Measurements from ENCODE around the gene CCDC134. TPM values are rescaled to one million over a fixed set of nuclear protein-coding genes. Genes with fewer than 3 reads are reported as not detected.

The CCDC134 gene
- polyA plus RNA-seq, 4 donors, result 2.2 to 7.6 (median 3.7) TPM

- Histone ChIP-seq H3K27me3 (ENCODE audit: control insufficient read depth in 3 of 3, insufficient read depth in 3 of 3, low read length in 3 of 3) (no peaks in the 10 kb centered on the region), H3K9me3 (ENCODE audit: control insufficient read depth in 2 of 2, insufficient read depth in 1 of 2, low read depth in 1 of 2, low read length in 1 of 2) (no peaks in the 10 kb centered on the region), H3K36me3 (ENCODE audit: control insufficient read depth in 3 of 3, insufficient read depth in 2 of 3, low read depth in 1 of 3, low read length in 3 of 3) (peaks cover 2 to 63% (median 3%) of the 10 kb centered on the region in 3 donors), H3K4me3 (ENCODE audit: low read depth in 1 of 3, low read length in 3 of 3) (no peak overlapping the region), H3K4me1 (ENCODE audit: control insufficient read depth in 3 of 3, insufficient read depth in 2 of 3, low read depth in 1 of 3, low read length in 2 of 3) (no peaks in the 10 kb centered on the region), H3K27ac (ENCODE audit: low read depth in 1 of 3, low read length in 2 of 3) (no peak overlapping the region)
- 96 to 97% (median 97%) methylated on average over 9 of the region's 9 CpGs for WGBS, 3 donors
- DNase-seq (no peak), FAIRE-seq (no peak)
Observed at GRCh38 chr22:41813726-41814410, 13.4 kb downstream of the CCDC134 start.

- FAIRE-seq, result no peak
- H3K9me3 ChIP-seq (ENCODE audit: control insufficient read depth in 2 of 2, insufficient read depth in 1 of 2, low read depth in 1 of 2, low read length in 1 of 2), result no peaks in the 10 kb centered on the region
- no peaks in the 10 kb centered on the region for H3K4me1 ChIP-seq (ENCODE audit: control insufficient read depth in 3 of 3, insufficient read depth in 2 of 3, low read depth in 1 of 3, low read length in 2 of 3)
- peaks cover 2 to 60% (median 3%) of the 10 kb centered on the region in 3 donors for H3K36me3 ChIP-seq (ENCODE audit: control insufficient read depth in 3 of 3, insufficient read depth in 2 of 3, low read depth in 1 of 3, low read length in 3 of 3)
- 91 to 94% (median 92%) methylated on average over 3 of the region's 3 CpGs for WGBS, 3 donors
- no peaks in the 10 kb centered on the region for H3K27me3 ChIP-seq (ENCODE audit: control insufficient read depth in 3 of 3, insufficient read depth in 3 of 3, low read length in 3 of 3)
- no peak for DNase-seq
- H3K27ac ChIP-seq (ENCODE audit: low read depth in 1 of 3, low read length in 2 of 3), result no peak overlapping the region
- H3K4me3 ChIP-seq (ENCODE audit: low read depth in 1 of 3, low read length in 3 of 3), result no peak overlapping the region
Observed at GRCh38 chr22:41815716-41816115, 15.2 kb downstream of the CCDC134 start.

- H3K4me1 ChIP-seq (ENCODE audit: control insufficient read depth in 3 of 3, insufficient read depth in 2 of 3, low read depth in 1 of 3, low read length in 2 of 3), result no peaks in the 10 kb centered on the region
- H3K27me3 ChIP-seq (ENCODE audit: control insufficient read depth in 3 of 3, insufficient read depth in 3 of 3, low read length in 3 of 3), result no peaks in the 10 kb centered on the region
- H3K27ac ChIP-seq (ENCODE audit: low read depth in 1 of 3, low read length in 2 of 3), result no peak overlapping the region
- no peaks in the 10 kb centered on the region for H3K9me3 ChIP-seq (ENCODE audit: control insufficient read depth in 2 of 2, insufficient read depth in 1 of 2, low read depth in 1 of 2, low read length in 1 of 2)
- WGBS, 3 donors, result 91 to 97% (median 95%) methylated on average over 1 of the region's 1 CpG
- FAIRE-seq, result no peak
- no peak overlapping the region for H3K4me3 ChIP-seq (ENCODE audit: low read depth in 1 of 3, low read length in 3 of 3)
- peaks cover 2 to 58% (median 3%) of the 10 kb centered on the region in 3 donors for H3K36me3 ChIP-seq (ENCODE audit: control insufficient read depth in 3 of 3, insufficient read depth in 2 of 3, low read depth in 1 of 3, low read length in 3 of 3)
- no peak for DNase-seq
Observed at GRCh38 chr22:41816241-41816640, 15.8 kb downstream of the CCDC134 start.

- Histone ChIP-seq H3K4me1 (ENCODE audit: control insufficient read depth in 3 of 3, insufficient read depth in 2 of 3, low read depth in 1 of 3, low read length in 2 of 3) (no peaks in the 10 kb centered on the region), H3K36me3 (ENCODE audit: control insufficient read depth in 3 of 3, insufficient read depth in 2 of 3, low read depth in 1 of 3, low read length in 3 of 3) (peaks cover 0 to 58% (median 3%) of the 10 kb centered on the region in 3 donors), H3K4me3 (ENCODE audit: low read depth in 1 of 3, low read length in 3 of 3) (no peak overlapping the region), H3K27ac (ENCODE audit: low read depth in 1 of 3, low read length in 2 of 3) (no peak overlapping the region), H3K9me3 (ENCODE audit: control insufficient read depth in 2 of 2, insufficient read depth in 1 of 2, low read depth in 1 of 2, low read length in 1 of 2) (no peaks in the 10 kb centered on the region), H3K27me3 (ENCODE audit: control insufficient read depth in 3 of 3, insufficient read depth in 3 of 3, low read length in 3 of 3) (no peaks in the 10 kb centered on the region)
- no peak for FAIRE-seq
- no peak for DNase-seq
- WGBS, 3 donors, result 91 to 100% (median 93%) methylated on average over 2 of the region's 2 CpGs
Observed at GRCh38 chr22:41816871-41817270, 16.4 kb downstream of the CCDC134 start.

DNA sequence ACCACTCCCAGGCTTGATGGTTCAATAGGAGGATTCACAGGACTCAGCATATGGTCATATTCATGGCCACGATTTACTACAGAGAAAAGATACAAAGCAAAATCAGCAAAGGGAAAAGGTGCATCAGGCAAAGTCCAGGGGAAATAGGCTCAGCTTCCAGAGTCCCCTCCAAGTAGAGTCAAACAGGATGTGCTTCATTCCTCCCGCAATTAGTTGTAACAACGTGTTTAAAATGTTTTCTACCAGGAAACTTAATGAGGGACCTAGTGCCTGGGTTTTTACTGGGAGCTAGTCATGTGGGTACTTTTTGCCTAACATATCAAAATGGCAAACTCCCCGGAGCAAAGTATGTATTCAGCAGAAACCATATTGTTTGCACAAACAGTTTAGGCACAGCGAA is 17.5 kb downstream of the CCDC134 start:
- Histone ChIP-seq H3K27ac (ENCODE audit: low read depth in 1 of 3, low read length in 2 of 3) (no peak overlapping the region), H3K4me1 (ENCODE audit: control insufficient read depth in 3 of 3, insufficient read depth in 2 of 3, low read depth in 1 of 3, low read length in 2 of 3) (no peaks in the 10 kb centered on the region), H3K27me3 (ENCODE audit: control insufficient read depth in 3 of 3, insufficient read depth in 3 of 3, low read length in 3 of 3) (no peaks in the 10 kb centered on the region), H3K4me3 (ENCODE audit: low read depth in 1 of 3, low read length in 3 of 3) (no peak overlapping the region), H3K9me3 (ENCODE audit: control insufficient read depth in 2 of 2, insufficient read depth in 1 of 2, low read depth in 1 of 2, low read length in 1 of 2) (no peaks in the 10 kb centered on the region), H3K36me3 (ENCODE audit: control insufficient read depth in 3 of 3, insufficient read depth in 2 of 3, low read depth in 1 of 3, low read length in 3 of 3) (peaks cover 0 to 59% (median 3%) of the 10 kb centered on the region in 3 donors)
- no peak for FAIRE-seq
- WGBS, 3 donors, result 74 to 88% (median 84%) methylated on average over 5 of the region's 5 CpGs
- DNase-seq, result no peak

GRCh38 chr22:41818596-41818995 is 18.1 kb downstream of the CCDC134 start:
- Histone ChIP-seq H3K4me1 (ENCODE audit: control insufficient read depth in 3 of 3, insufficient read depth in 2 of 3, low read depth in 1 of 3, low read length in 2 of 3) (no peaks in the 10 kb centered on the region), H3K36me3 (ENCODE audit: control insufficient read depth in 3 of 3, insufficient read depth in 2 of 3, low read depth in 1 of 3, low read length in 3 of 3) (peaks cover 0 to 58% (median 0%) of the 10 kb centered on the region in 3 donors), H3K27ac (ENCODE audit: low read depth in 1 of 3, low read length in 2 of 3) (no peak overlapping the region), H3K27me3 (ENCODE audit: control insufficient read depth in 3 of 3, insufficient read depth in 3 of 3, low read length in 3 of 3) (no peaks in the 10 kb centered on the region), H3K4me3 (ENCODE audit: low read depth in 1 of 3, low read length in 3 of 3) (no peak overlapping the region), H3K9me3 (ENCODE audit: control insufficient read depth in 2 of 2, insufficient read depth in 1 of 2, low read depth in 1 of 2, low read length in 1 of 2) (no peaks in the 10 kb centered on the region)
- DNase-seq (no peak), FAIRE-seq (no peak)
- WGBS, 3 donors, result 88 to 90% (median 89%) methylated on average over 6 of the region's 6 CpGs

GRCh38 chr22:41819257-41819656 is 18.8 kb downstream of the CCDC134 start:
- Histone ChIP-seq H3K4me1 (ENCODE audit: control insufficient read depth in 3 of 3, insufficient read depth in 2 of 3, low read depth in 1 of 3, low read length in 2 of 3) (no peaks in the 10 kb centered on the region), H3K27ac (ENCODE audit: low read depth in 1 of 3, low read length in 2 of 3) (no peak overlapping the region), H3K9me3 (ENCODE audit: control insufficient read depth in 2 of 2, insufficient read depth in 1 of 2, low read depth in 1 of 2, low read length in 1 of 2) (no peaks in the 10 kb centered on the region), H3K4me3 (ENCODE audit: low read depth in 1 of 3, low read length in 3 of 3) (no peak overlapping the region), H3K27me3 (ENCODE audit: control insufficient read depth in 3 of 3, insufficient read depth in 3 of 3, low read length in 3 of 3) (no peaks in the 10 kb centered on the region), H3K36me3 (ENCODE audit: control insufficient read depth in 3 of 3, insufficient read depth in 2 of 3, low read depth in 1 of 3, low read length in 3 of 3) (peaks cover 0 to 57% (median 0%) of the 10 kb centered on the region in 3 donors)
- DNase-seq (no peak), FAIRE-seq (no peak)
- 95 to 98% (median 98%) methylated on average over 4 of the region's 4 CpGs for WGBS, 3 donors

GRCh38 chr22:41820447-41820846 is 20.0 kb downstream of the CCDC134 start:
- no peak for FAIRE-seq
- Histone ChIP-seq H3K27me3 (ENCODE audit: control insufficient read depth in 3 of 3, insufficient read depth in 3 of 3, low read length in 3 of 3) (no peaks in the 10 kb centered on the region), H3K27ac (ENCODE audit: low read depth in 1 of 3, low read length in 2 of 3) (no peak overlapping the region), H3K4me1 (ENCODE audit: control insufficient read depth in 3 of 3, insufficient read depth in 2 of 3, low read depth in 1 of 3, low read length in 2 of 3) (no peaks in the 10 kb centered on the region), H3K4me3 (ENCODE audit: low read depth in 1 of 3, low read length in 3 of 3) (no peak overlapping the region), H3K9me3 (ENCODE audit: control insufficient read depth in 2 of 2, insufficient read depth in 1 of 2, low read depth in 1 of 2, low read length in 1 of 2) (no peaks in the 10 kb centered on the region), H3K36me3 (ENCODE audit: control insufficient read depth in 3 of 3, insufficient read depth in 2 of 3, low read depth in 1 of 3, low read length in 3 of 3) (peaks cover 0 to 58% (median 2%) of the 10 kb centered on the region in 3 donors)
- DNase-seq, result no peak
- 83 to 89% (median 87%) methylated on average over 5 of the region's 5 CpGs for whole genome bisulfite sequencing, 3 donors

All from small intestine (tissue), 7 donors.